Smooth muscle cell (in vitro differentiated cells): ENCODE data around the gene CCDC8. TPM values are rescaled to one million over a fixed set of nuclear protein-coding genes. Genes with fewer than 3 reads are reported as not detected.

Experiments
- DNase-seq: peaks from one replicate; lab custom pipeline; 2025; ENCODE audit not compliant: unreplicated experiment; lab: John Stamatoyannopoulos, UW
- H2AFZ ChIP-seq: fragments of 200-600 bp; sonication (generic); 2 replicates; pipeline ENCODE4 v1.6.0; 2016; ENCODE audit warnings: antibody characterized with exemption, low read depth, mild to moderate bottlenecking
- H3F3A ChIP-seq: fragments of 200-600 bp; sonication (generic); 2 replicates; pipeline ENCODE4 v1.6.0; 2017; ENCODE audit warnings: antibody characterized with exemption, low read depth
- H3K27ac ChIP-seq: fragments of 200-600 bp; sonication (generic); 2 replicates; pipeline ENCODE4 v1.5.1; 2016; ENCODE audit warnings: low read depth, mild to moderate bottlenecking
- H3K27me3 ChIP-seq: fragments of 200-600 bp; sonication (generic); 2 replicates; pipeline ENCODE4 v1.6.1; 2016; ENCODE audit warnings: low read depth, mild to moderate bottlenecking
- H3K36me3 ChIP-seq: fragments of 200-600 bp; sonication (generic); 2 replicates; pipeline ENCODE4 v1.5.1; 2016; ENCODE audit warnings: low read depth
- H3K4me1 ChIP-seq: fragments of 200-600 bp; sonication (generic); 2 replicates; pipeline ENCODE4 v1.5.1; 2016; ENCODE audit warnings: low read depth
- H3K4me2 ChIP-seq: fragments of 200-600 bp; sonication (generic); 2 replicates; pipeline ENCODE4 v1.6.0; 2016; ENCODE audit warnings: mild to moderate bottlenecking
- H3K4me3 ChIP-seq: fragments of 200-600 bp; sonication (generic); 2 replicates; pipeline ENCODE4 v1.5.1; 2016; ENCODE audit warnings: mild to moderate bottlenecking
- H3K79me2 ChIP-seq: fragments of 200-600 bp; sonication (generic); 2 replicates; pipeline ENCODE4 v1.6.0; 2016; ENCODE audit warnings: low read depth, mild to moderate bottlenecking
- H3K9ac ChIP-seq: fragments of 200-600 bp; sonication (generic); 2 replicates; pipeline ENCODE4 v1.6.0; 2016; ENCODE audit warnings: low read depth
- H3K9me3 ChIP-seq: fragments of 200-600 bp; sonication (generic); replicated peaks from 2 replicates; pipeline ENCODE4 v1.5.1; 2016; ENCODE audit warnings: low read depth
- H4K20me1 ChIP-seq: fragments of 200-600 bp; sonication (generic); 2 replicates; pipeline ENCODE4 v1.6.0; 2016; ENCODE audit warnings: low read depth
- whole genome bisulfite sequencing: methylation state at CpG from one replicate; pipeline ENCODE4 v1.1.7; 2016; ENCODE audit warnings: low lambda C conversion rate; 5-methylcytosine and 5-hydroxymethylcytosine counted together
- polyA plus RNA-seq: library from polyadenylated mRNA; unstranded; fragments of >200 nt; fragmentation: Nextera tagmentation; extraction: Ambion mirVana; gene quantifications from 2 replicates; pipeline ENCODE4 v1.2.1, GENCODE V29; 2016
- total RNA-seq: library from RNA; depleted of rRNA; stranded (reverse); fragments of >200 nt; gene quantifications from 2 replicates; pipeline ENCODE4 v1.2.3, GENCODE V29; 2014
- TF ChIP-seq, protein P1 (sequence below): fragments of 200-600 bp; sonication (generic); IDR thresholded peaks from 2 replicates; pipeline ENCODE4 v1.5.1; 2017; ENCODE audit warnings: borderline replicate concordance, mild to moderate bottlenecking, antibody characterized with exemption; ENCODE audit not compliant: insufficient read depth, poor library complexity, severe bottlenecking

Gene CCDC8
- total and polyA plus RNA-seq, 2 experiments from 2014 or later: 17.9 to 44.5 TPM

DNA sequence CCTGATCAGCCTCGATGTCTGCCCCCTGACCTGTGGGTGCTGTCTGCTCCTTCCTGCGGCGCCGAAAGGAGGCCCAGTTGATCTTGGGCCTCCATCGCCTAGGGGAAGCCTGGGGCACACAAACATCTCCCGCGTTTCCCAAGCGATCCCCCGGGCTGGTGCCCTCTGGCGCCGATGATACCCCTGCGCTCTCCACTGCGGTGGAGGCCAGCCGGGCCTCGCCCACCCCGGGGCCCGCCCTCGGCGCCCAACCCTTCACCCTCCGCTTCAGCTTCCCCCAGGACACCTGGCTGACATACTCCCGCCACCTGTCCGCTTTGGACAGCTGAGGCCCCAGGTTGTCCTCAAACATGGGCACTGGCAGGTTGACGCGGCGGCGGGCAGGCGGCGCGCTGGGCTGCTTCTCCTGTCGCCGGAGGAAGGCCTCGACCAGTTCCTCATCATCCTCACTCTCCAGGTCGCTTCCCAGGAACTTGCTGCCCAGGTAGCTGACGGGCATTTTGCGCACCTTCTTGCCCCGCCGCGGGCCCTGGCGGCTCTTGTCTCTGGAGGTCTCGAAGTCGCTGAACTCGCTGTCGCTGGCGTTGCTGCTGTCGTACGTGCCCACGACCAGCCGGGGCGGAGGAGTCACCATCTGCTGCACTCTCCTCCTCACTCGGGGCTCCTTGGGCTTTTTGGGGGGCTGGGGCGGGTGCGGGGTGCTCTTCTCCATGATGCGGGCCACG lies 1.3 kb downstream of the CCDC8 start:
- H3K9ac ChIP-seq: peak overlapping the region; percentile 81
- peaks cover 25% of the 10 kb centered on the region for H3F3A ChIP-seq
- H3K27me3 ChIP-seq: no peaks in the 10 kb centered on the region
- WGBS: 4% methylated on average over 44 of the region's 54 CpGs
- peaks cover 52% of the 10 kb centered on the region for H4K20me1 ChIP-seq
- DNase-seq: no peak
- H2AFZ ChIP-seq: no peak overlapping the region
- peaks cover 25% of the 10 kb centered on the region for H3K4me1 ChIP-seq
- no peaks in the 10 kb centered on the region for H3K36me3 ChIP-seq
- peak overlapping the region; percentile 92 for H3K4me3 ChIP-seq
- peaks cover 34% of the 10 kb centered on the region for H3K79me2 ChIP-seq
- peak overlapping the region; percentile 99 for H3K4me2 ChIP-seq
- no peaks in the 10 kb centered on the region for H3K9me3 ChIP-seq
- H3K27ac ChIP-seq: no peak overlapping the region
- TF ChIP-seq, protein P1, sequence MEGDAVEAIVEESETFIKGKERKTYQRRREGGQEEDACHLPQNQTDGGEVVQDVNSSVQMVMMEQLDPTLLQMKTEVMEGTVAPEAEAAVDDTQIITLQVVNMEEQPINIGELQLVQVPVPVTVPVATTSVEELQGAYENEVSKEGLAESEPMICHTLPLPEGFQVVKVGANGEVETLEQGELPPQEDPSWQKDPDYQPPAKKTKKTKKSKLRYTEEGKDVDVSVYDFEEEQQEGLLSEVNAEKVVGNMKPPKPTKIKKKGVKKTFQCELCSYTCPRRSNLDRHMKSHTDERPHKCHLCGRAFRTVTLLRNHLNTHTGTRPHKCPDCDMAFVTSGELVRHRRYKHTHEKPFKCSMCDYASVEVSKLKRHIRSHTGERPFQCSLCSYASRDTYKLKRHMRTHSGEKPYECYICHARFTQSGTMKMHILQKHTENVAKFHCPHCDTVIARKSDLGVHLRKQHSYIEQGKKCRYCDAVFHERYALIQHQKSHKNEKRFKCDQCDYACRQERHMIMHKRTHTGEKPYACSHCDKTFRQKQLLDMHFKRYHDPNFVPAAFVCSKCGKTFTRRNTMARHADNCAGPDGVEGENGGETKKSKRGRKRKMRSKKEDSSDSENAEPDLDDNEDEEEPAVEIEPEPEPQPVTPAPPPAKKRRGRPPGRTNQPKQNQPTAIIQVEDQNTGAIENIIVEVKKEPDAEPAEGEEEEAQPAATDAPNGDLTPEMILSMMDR: no peak

DNA sequence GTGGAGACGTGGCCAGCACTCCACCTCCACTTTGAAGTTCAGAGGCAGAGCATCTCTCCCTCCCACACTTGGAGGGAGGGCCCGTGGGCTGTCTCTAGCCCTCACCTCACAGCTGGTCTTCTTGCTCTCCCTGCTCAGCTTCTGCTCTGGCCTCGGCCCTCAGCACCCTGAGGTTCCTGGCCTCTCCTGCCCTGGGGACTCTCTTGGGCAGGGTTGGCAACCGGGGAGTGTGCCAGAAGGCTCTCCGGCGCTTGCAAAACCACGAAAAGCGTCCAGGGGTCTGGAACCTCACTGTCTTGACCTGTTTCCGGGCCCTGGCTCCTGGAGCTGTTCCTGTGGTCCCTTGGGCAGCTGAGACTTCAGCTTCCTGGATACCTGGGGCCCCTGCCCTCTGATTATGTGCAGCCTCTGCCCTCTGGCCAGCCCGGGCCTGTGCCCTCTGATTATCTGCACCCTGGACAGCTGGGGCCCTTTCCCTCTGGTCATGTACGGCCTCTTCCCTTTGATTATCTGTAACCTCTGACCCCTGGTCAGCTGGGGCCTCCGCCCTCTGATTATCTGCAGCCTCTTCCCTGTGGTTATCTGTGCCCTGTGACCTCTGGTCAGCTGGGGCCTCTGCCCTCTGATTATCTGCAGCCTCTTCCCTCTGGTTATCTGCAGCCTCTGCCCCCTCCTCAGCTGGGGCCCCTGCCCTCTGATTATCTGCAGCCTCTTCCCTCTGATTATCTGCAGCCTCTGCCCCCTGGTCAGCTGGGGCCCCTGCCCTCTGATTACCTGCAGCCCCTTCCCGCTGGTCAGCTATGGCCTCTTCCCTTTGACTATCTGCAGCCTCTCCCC lies 2.1 kb downstream of the CCDC8 start:
- peak overlapping the region; percentile 81 for H3K9ac ChIP-seq
- H3K79me2 ChIP-seq: peaks cover 34% of the 10 kb centered on the region
- H3K9me3 ChIP-seq: no peaks in the 10 kb centered on the region
- peaks cover 27% of the 10 kb centered on the region for H3K4me1 ChIP-seq
- H3K27ac ChIP-seq: no peak overlapping the region
- whole genome bisulfite sequencing: 69% methylated on average over 13 of the region's 13 CpGs
- peaks cover 55% of the 10 kb centered on the region for H4K20me1 ChIP-seq
- peaks cover 25% of the 10 kb centered on the region for H3F3A ChIP-seq
- no peaks in the 10 kb centered on the region for H3K27me3 ChIP-seq
- peak overlapping the region; percentile 99 for H3K4me2 ChIP-seq
- H3K36me3 ChIP-seq: no peaks in the 10 kb centered on the region
- TF ChIP-seq, protein P1: no peak
- no peak for DNase-seq
- H3K4me3 ChIP-seq: peak overlapping the region; percentile 92
- no peak overlapping the region for H2AFZ ChIP-seq

DNA sequence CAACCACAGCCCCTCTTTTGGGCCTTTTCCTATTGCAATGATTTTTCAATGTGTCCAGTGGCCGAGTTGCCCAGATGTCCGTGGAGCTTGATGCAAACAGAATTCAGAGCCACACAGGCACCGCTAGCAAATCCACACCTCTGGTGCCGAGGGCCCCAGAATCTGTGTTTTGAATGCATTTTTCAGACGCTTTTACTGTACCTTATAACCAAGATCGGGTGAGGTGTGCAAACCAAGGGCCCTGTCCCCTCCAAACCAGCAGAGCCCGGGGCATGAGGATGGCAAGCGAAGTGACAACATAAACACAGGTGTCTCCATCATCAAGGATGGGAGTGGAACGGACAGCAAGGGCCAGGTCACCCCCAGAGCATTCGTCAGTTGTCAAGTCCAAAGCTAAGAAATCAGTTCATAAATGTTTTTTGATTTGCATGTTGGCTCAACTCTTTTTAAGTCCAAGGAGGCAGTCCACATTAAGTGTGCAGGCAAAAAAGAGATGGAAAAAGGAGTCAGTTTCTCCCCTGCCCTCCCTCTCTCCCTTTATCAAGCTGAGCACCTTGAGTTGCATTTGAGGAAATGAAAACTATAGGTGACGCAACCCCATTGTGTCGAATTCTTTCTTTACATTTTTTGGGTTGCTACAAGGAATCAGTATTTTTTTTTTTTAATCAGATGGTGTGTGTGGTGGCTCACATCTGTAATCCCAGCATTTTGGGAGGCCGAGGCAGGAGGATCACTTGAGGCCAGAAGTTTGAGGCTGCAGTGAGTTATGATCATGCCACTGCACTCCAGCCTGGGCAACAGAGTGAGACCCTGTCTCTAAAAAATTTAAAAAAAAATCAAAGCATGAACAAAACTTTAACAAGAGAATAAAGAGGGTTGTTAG lies 2.9 kb downstream of the CCDC8 start:
- H3K4me1 ChIP-seq: peaks cover 24% of the 10 kb centered on the region
- no peaks in the 10 kb centered on the region for H3K9me3 ChIP-seq
- H3F3A ChIP-seq: peaks cover 25% of the 10 kb centered on the region
- no peak overlapping the region for H3K9ac ChIP-seq
- H3K27ac ChIP-seq: peak overlapping the region; percentile 32
- H3K36me3 ChIP-seq: no peaks in the 10 kb centered on the region
- WGBS: 94% methylated on average over 13 of the region's 13 CpGs
- no peaks in the 10 kb centered on the region for H3K27me3 ChIP-seq
- DNase-seq: no peak
- H3K4me2 ChIP-seq: peak overlapping the region; percentile 99
- peaks cover 34% of the 10 kb centered on the region for H3K79me2 ChIP-seq
- H2AFZ ChIP-seq: no peak overlapping the region
- TF ChIP-seq, protein P1: no peak
- peak overlapping the region; percentile 92 for H3K4me3 ChIP-seq
- H4K20me1 ChIP-seq: peaks cover 55% of the 10 kb centered on the region
